Transverse colon (tissue), 4 donors: Measurements from ENCODE around the gene TMEM117. TPM values are rescaled to one million over a fixed set of nuclear protein-coding genes. Genes with fewer than 3 reads are reported as not detected.
"Not testable (repeated sequence)": the region's sequence is repeated elsewhere in the genome, so short reads cannot be mapped to it uniquely, and the experiment has no call there.

Source experiments
- DNase-seq: peaks from one replicate; pipeline ENCODE4 v3.0.0-alpha.2; 2019
- H3K27ac ChIP-seq, 4 donors: fragments of 200-600 bp; sonication (generic); 2 replicates each; pipeline ENCODE4 v1.5.1; 2016 to 2018; ENCODE audit warnings: inconsistent platforms in 4 of 4
- H3K27me3 ChIP-seq: fragments of 200-600 bp; sonication (generic); 2 replicates; pipeline ENCODE4 v1.5.1; 2017; ENCODE audit warnings: inconsistent platforms
- H3K36me3 ChIP-seq, 4 donors: fragments of 200-600 bp; sonication (generic); 2 replicates each; pipeline ENCODE4 v1.5.1; 2017 to 2019; ENCODE audit warnings: inconsistent platforms in 4 of 4
- H3K4me1 ChIP-seq, 4 donors: fragments of 200-600 bp; sonication (generic); 2 replicates each; pipeline ENCODE4 v1.5.1; 2017 to 2020; ENCODE audit warnings: inconsistent platforms in 4 of 4
- H3K4me3 ChIP-seq, 4 donors: fragments of 200-600 bp; sonication (generic); 1 replicate in 1 of 4; 2 replicates in 3 of 4; pipeline versions ENCODE4 v1.5.1 to v1.6.1; 2017 to 2019; ENCODE audit warnings: inconsistent platforms in 4 of 4
- H3K9me3 ChIP-seq, 2 donors: fragments of 200-600 bp; sonication (generic); 2 replicates each; pipeline ENCODE4 v1.5.1; 2017 to 2019; ENCODE audit warnings: inconsistent platforms in 2 of 2
- CTCF ChIP-seq, 5 experiments: fragments of 200-600 bp in 3 of 5; fragments of 450-650 bp in 2 of 5; sonication (generic) in 3 of 5; IDR thresholded peaks; 1 replicate in 2 of 5; 2 replicates in 3 of 5; pipeline ENCODE4 v1.5.1; 2016 to 2017; ENCODE audit warnings: antibody characterized with exemption in 5 of 5, inconsistent platforms in 3 of 5, mild to moderate bottlenecking in 2 of 5, moderate library complexity in 1 of 5
- EP300 ChIP-seq: sonication (generic); formaldehyde crosslinking; IDR thresholded peaks from one replicate; pipeline ENCODE4 v1.6.1; 2017; ENCODE audit warnings: antibody characterized with exemption, low read depth
- POLR2A ChIP-seq: fragments of 450-650 bp; IDR thresholded peaks from one replicate; pipeline ENCODE4 v1.6.1; 2016; ENCODE audit warnings: antibody characterized with exemption, mild to moderate bottlenecking, moderate library complexity
- POLR2AphosphoS5 ChIP-seq, 3 donors: sonication (generic); formaldehyde crosslinking; IDR thresholded peaks; one replicate each; pipeline ENCODE4 v1.6.1; 2016; ENCODE audit warnings: antibody characterized with exemption in 3 of 3
- WGBS, 2 donors: methylation state at CpG; one replicate each; pipeline ENCODE4 v1.1.5; 2018; ENCODE audit warnings: low coverage in 1 of 2; 5-methylcytosine and 5-hydroxymethylcytosine counted together
- in situ Hi-C, 4 donors: fragments of 200-750 bp; cut with MboI; loops; one replicate each; pipeline versions ENCODE4 v1.15.0 to v1.15.1; 2017; ENCODE audit warnings: low sequenced_read_pairs in 3 of 4, low pct_ligation_motif_present in 1 of 4, low pct_unique_long_range_greater_than_20kb in 1 of 4
- intact Hi-C: fragments of 100-400 bp; cut with DNase I; formaldehyde crosslinking; loops from one replicate; pipeline ENCODE4 v1.15.1; 2023; ENCODE audit warnings: low total_unique reads
- total RNA-seq, 4 donors: library from RNA; depleted of rRNA; stranded (reverse); fragments of >200 nt; gene quantifications; one replicate each; pipeline ENCODE4 v1.1.0, GENCODE V29; 2016

Gene TMEM117
- total RNA-seq, 4 donors from 2014 or later: 0.40 to 92.8 (median 25.6) TPM

GRCh38 chr12:44372259-44372658 is 536.4 kb downstream of the TMEM117 start:
- Histone ChIP-seq H3K9me3 (no peaks in the 10 kb centered on the region), H3K4me3 (no peak overlapping the region), H3K27me3 (no peaks in the 10 kb centered on the region), H3K36me3 (no peaks in the 10 kb centered on the region), H3K27ac (no peak overlapping the region), H3K4me1 (no peaks in the 10 kb centered on the region)
- TF ChIP-seq POLR2AphosphoS5 (IDR thresholded peaks at IDR 0.05) (no peak), EP300 (no peak), CTCF (IDR thresholded peaks at IDR 0.05) (no peak), POLR2A (no peak)
- in situ Hi-C loops (no loop called here), intact Hi-C loops (no loop called here)
- WGBS, 2 donors: 81 to 92% methylated on average over 2 of the region's 2 CpGs
- DNase-seq: no peak

DNA sequence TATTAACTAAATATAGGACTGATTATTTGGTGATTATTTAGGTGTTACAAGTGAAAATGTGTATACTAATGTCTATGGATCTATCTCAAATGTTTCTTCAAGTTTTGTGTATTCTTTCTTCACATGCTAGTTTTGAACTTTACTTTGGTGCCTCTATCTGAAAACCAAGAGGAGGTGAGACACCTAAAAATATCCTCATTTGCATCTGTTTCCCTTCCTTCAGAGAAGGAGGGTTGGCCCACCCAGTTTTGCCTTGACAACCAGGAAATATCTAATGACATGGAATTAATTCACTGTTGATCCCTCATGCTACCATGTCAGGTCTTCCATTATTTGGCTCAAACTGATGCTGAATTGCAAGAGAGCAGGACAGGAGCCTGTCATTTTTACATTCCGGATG is 539.8 kb downstream of the TMEM117 start:
- intact Hi-C loops: no loop called here
- Histone ChIP-seq H3K9me3 (no peaks in the 10 kb centered on the region), H3K27me3 (no peaks in the 10 kb centered on the region), H3K4me3 (no peak overlapping the region), H3K4me1 (no peaks in the 10 kb centered on the region), H3K27ac (no peak overlapping the region), H3K36me3 (no peaks in the 10 kb centered on the region)
- 89 to 100% methylated on average over 1 of the region's 1 CpG for WGBS, 2 donors
- no peak for TF ChIP-seq EP300
- TF ChIP-seq POLR2A: no peak
- TF ChIP-seq CTCF (IDR thresholded peaks at IDR 0.05): no peak
- TF ChIP-seq POLR2AphosphoS5 (IDR thresholded peaks at IDR 0.05): no peak
- DNase-seq: no peak
- in situ Hi-C loops: no loop called here

DNA sequence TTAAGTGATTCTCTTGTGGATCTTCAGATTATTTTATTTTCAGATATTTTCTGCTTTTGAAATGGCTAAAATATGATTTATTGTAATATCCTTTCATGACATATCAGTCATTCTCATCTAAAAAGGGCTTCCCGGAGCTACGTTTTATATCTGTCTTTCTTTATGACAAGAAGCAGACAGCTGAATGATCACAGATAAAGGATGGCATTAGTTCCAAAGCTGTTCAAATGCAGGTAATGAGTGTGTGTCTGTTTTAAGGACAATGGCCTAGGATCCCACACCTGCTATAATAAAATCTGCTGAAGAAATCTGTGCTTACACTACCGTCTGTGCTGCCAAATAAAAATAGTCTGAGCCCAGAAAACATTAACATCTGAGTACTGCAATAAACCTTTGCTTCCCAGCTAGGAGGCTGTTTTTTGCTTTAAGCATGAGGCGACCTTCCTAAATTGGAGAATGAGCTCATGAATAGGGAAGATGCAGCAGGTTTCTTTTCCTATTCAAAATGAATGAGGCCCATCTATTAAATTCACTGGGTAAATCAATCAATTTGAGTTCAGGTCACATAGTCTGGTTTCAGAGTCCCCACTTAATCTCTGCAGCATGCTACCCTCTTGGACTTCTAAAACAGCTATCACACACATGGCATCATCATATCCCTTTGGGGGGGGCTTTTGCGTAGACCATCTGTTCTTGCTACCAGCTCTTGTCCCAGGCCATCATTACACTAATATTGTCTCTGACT is 541.7 kb downstream of the TMEM117 start:
- Histone ChIP-seq H3K4me3 (no peak overlapping the region), H3K4me1 (no peaks in the 10 kb centered on the region), H3K27ac (no peak overlapping the region), H3K9me3 (no peaks in the 10 kb centered on the region), H3K27me3 (no peaks in the 10 kb centered on the region), H3K36me3 (no peaks in the 10 kb centered on the region)
- intact Hi-C loops (no loop called here), in situ Hi-C loops (no loop called here)
- WGBS, 2 donors: 51 to 63% methylated on average over 5 of the region's 5 CpGs
- TF ChIP-seq POLR2AphosphoS5 (IDR thresholded peaks at IDR 0.05): no peak
- TF ChIP-seq POLR2A: no peak
- TF ChIP-seq CTCF (IDR thresholded peaks at IDR 0.05): no peak
- no peak for TF ChIP-seq EP300
- DNase-seq: no peak

- in situ Hi-C loops, H3K27ac ChIP-seq, intact Hi-C loops, H3K27me3 ChIP-seq, H3K36me3 ChIP-seq, H3K9me3 ChIP-seq, DNase-seq, H3K4me1 ChIP-seq, H3K4me3 ChIP-seq: not testable (repeated sequence)
Observed at GRCh38 chr12:44379113-44379512, 543.2 kb downstream of the TMEM117 start.

DNA sequence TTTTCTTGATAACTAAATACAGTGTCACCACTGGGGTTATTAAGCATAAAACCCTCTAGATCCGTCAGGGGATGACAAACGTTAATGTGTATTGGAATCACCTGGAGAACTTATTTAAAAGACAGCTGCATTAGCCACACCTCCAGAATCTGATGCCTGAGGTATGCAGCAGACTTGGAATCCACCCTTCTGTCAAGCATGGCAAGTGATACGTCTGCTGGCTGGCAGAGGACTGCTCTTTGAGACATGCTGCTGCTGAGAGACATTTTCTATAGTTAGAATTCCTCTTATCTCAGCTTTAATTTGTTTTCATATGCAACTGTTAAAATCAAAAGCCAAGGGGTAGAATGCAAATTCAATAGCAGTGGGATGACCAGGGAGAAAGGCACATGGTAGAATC is 544.0 kb downstream of the TMEM117 start:
- Histone ChIP-seq H3K9me3 (no peaks in the 10 kb centered on the region), H3K4me3 (no peak overlapping the region), H3K27me3 (no peaks in the 10 kb centered on the region), H3K36me3 (no peaks in the 10 kb centered on the region), H3K27ac (no peak overlapping the region), H3K4me1 (no peaks in the 10 kb centered on the region)
- in situ Hi-C loops: no loop called here
- WGBS, 2 donors: 63 to 75% methylated on average over 3 of the region's 3 CpGs
- TF ChIP-seq CTCF (IDR thresholded peaks at IDR 0.05): no peak
- no peak for TF ChIP-seq POLR2AphosphoS5 (IDR thresholded peaks at IDR 0.05)
- TF ChIP-seq POLR2A: no peak
- no peak for TF ChIP-seq EP300
- intact Hi-C loops: no loop called here
- DNase-seq: no peak
